Measurements from ENCODE around the gene FTL. TPM values are rescaled to one million over a fixed set of nuclear protein-coding genes. Genes with fewer than 3 reads are reported as not detected.

The FTL gene
- total RNA-seq, 1 donor from 2014 or later = 2,544 TPM

GRCh38 chr19:48975947-48976847 is 11.1 kb downstream of the FTL start:
- no peaks in the 10 kb centered on the region for H3K9me3 Mint-ChIP-seq (ENCODE audit: low read depth)
- no peaks in the 10 kb centered on the region for H3K27me3 Mint-ChIP-seq
- H3K4me1 Mint-ChIP-seq (ENCODE audit: low read depth) = no peaks in the 10 kb centered on the region
- H3K27ac Mint-ChIP-seq = peak overlapping the region; percentile 33
- DNase-seq (ENCODE audit: low spot score, unreplicated experiment) = no peak
- no peak overlapping the region for H3K4me3 Mint-ChIP-seq (ENCODE audit: low read depth)
- H3K36me3 Mint-ChIP-seq (ENCODE audit: insufficient read depth) = peaks cover 20% of the 10 kb centered on the region
- no peak for TF ChIP-seq CTCF (IDR thresholded peaks at IDR 0.05; ENCODE audit: unreplicated experiment)

GRCh38 chr19:48977061-48977460 is 12.0 kb downstream of the FTL start:
- DNase-seq (ENCODE audit: low spot score, unreplicated experiment) = no peak
- no peaks in the 10 kb centered on the region for H3K4me1 Mint-ChIP-seq (ENCODE audit: low read depth)
- TF ChIP-seq CTCF (IDR thresholded peaks at IDR 0.05; ENCODE audit: unreplicated experiment) = no peak
- H3K36me3 Mint-ChIP-seq (ENCODE audit: insufficient read depth) = peaks cover 23% of the 10 kb centered on the region
- H3K9me3 Mint-ChIP-seq (ENCODE audit: low read depth) = no peaks in the 10 kb centered on the region
- no peak overlapping the region for H3K27ac Mint-ChIP-seq
- no peak overlapping the region for H3K4me3 Mint-ChIP-seq (ENCODE audit: low read depth)
- no peaks in the 10 kb centered on the region for H3K27me3 Mint-ChIP-seq

- no peaks in the 10 kb centered on the region for H3K4me1 Mint-ChIP-seq (ENCODE audit: low read depth)
- no peak for TF ChIP-seq CTCF (IDR thresholded peaks at IDR 0.05; ENCODE audit: unreplicated experiment)
- DNase-seq (ENCODE audit: low spot score, unreplicated experiment) = no peak
- peaks cover 23% of the 10 kb centered on the region for H3K36me3 Mint-ChIP-seq (ENCODE audit: insufficient read depth)
- no peaks in the 10 kb centered on the region for H3K27me3 Mint-ChIP-seq
- H3K27ac Mint-ChIP-seq = no peak overlapping the region
- H3K4me3 Mint-ChIP-seq (ENCODE audit: low read depth) = no peak overlapping the region
- H3K9me3 Mint-ChIP-seq (ENCODE audit: low read depth) = no peaks in the 10 kb centered on the region
Measured at GRCh38 chr19:48982280-48982679, 17.2 kb downstream of the FTL start.

GRCh38 chr19:48985711-48986110 is 20.6 kb downstream of the FTL start:
- TF ChIP-seq CTCF (IDR thresholded peaks at IDR 0.05; ENCODE audit: unreplicated experiment) = no peak
- H3K4me1 Mint-ChIP-seq (ENCODE audit: low read depth) = no peaks in the 10 kb centered on the region
- H3K9me3 Mint-ChIP-seq (ENCODE audit: low read depth) = no peaks in the 10 kb centered on the region
- H3K27me3 Mint-ChIP-seq = no peaks in the 10 kb centered on the region
- H3K4me3 Mint-ChIP-seq (ENCODE audit: low read depth) = no peak overlapping the region
- peaks cover 22% of the 10 kb centered on the region for H3K36me3 Mint-ChIP-seq (ENCODE audit: insufficient read depth)
- no peak for DNase-seq (ENCODE audit: low spot score, unreplicated experiment)
- H3K27ac Mint-ChIP-seq = no peak overlapping the region

- no peak overlapping the region for H3K4me3 Mint-ChIP-seq (ENCODE audit: low read depth)
- H3K27me3 Mint-ChIP-seq = no peaks in the 10 kb centered on the region
Measured at GRCh38 chr19:48986211-48986610, 21.1 kb downstream of the FTL start.

More at GRCh38 chr19:48986211-48986610, 21.1 kb downstream of the FTL start:
- Mint-ChIP-seq H3K36me3 (ENCODE audit: insufficient read depth) (peaks cover 22% of the 10 kb centered on the region), H3K9me3 (ENCODE audit: low read depth) (no peaks in the 10 kb centered on the region), H3K27ac (no peak overlapping the region), H3K4me1 (ENCODE audit: low read depth) (no peaks in the 10 kb centered on the region)
- no peak for DNase-seq (ENCODE audit: low spot score, unreplicated experiment)
- no peak for TF ChIP-seq CTCF (IDR thresholded peaks at IDR 0.05; ENCODE audit: unreplicated experiment)

Measured in progenitor cell of endocrine pancreas (in vitro differentiated cells).